ENCODE measurements around the gene CR1. TPM values are rescaled to one million over a fixed set of nuclear protein-coding genes. Genes with fewer than 3 reads are reported as not detected.
"Not testable (repeated sequence)": the region's sequence is repeated elsewhere in the genome, so short reads cannot be mapped to it uniquely, and the experiment has no call there.

CR1 gene
- total and polyA plus RNA-seq, 2 of the 8 experiments (the other 6 are each of a cell fraction or from before 2014, with no cell fraction given): 0.15 to 0.22 TPM

GRCh38 chr1:207633699-207634289, 137.8 kb downstream of the CR1 start:
- peak overlapping the region; percentile 87 for H2BK120ac ChIP-seq (replicated peaks; ENCODE audit: low read depth, low read length)
- FAIRE-seq; H3K9me3 ChIP-seq (ENCODE audit: insufficient read depth in 2 of 2, low read depth in 1 of 2, low read length in 1 of 2); H3K23ac ChIP-seq (ENCODE audit: insufficient read length); H3K36me3 ChIP-seq (ENCODE audit: control insufficient read depth in 2 of 4, insufficient read depth in 4 of 4, low read length in 3 of 4); H3K4ac ChIP-seq (replicated peaks; ENCODE audit: insufficient read length, low read depth, low read length); H3K18ac ChIP-seq (ENCODE audit: extremely low read depth, low read length); H4K8ac ChIP-seq (ENCODE audit: extremely low read depth, insufficient read depth, low read length); H2BK15ac ChIP-seq (ENCODE audit: low read length); H2AK5ac ChIP-seq (ENCODE audit: low read depth, low read length); H4K20me1 ChIP-seq (replicated peaks in 1 of 2; ENCODE audit: control insufficient read depth in 1 of 2, insufficient read depth in 2 of 2, low read length in 2 of 2); H4K91ac ChIP-seq (replicated peaks; ENCODE audit: insufficient read length, low read length); H3K79me2 ChIP-seq (ENCODE audit: control insufficient read depth in 1 of 2, insufficient read depth in 2 of 2, low read length in 2 of 2); H3K56ac ChIP-seq (replicated peaks; ENCODE audit: insufficient read length, low read depth, low read length); H3K23me2 ChIP-seq (ENCODE audit: low read depth, low read length); H3K9ac ChIP-seq (replicated peaks in 1 of 4; ENCODE audit: extremely low read depth in 1 of 4, low read depth in 3 of 4, low read length in 3 of 4); H3K14ac ChIP-seq (ENCODE audit: insufficient read length); H2BK20ac ChIP-seq (ENCODE audit: low read length); H2BK12ac ChIP-seq (ENCODE audit: low read depth, low read length); H3K27me3 ChIP-seq (replicated peaks in 1 of 4; ENCODE audit: control insufficient read depth in 3 of 4, extremely low read depth in 1 of 4, insufficient read depth in 3 of 4, low read length in 3 of 4); H3K79me1 ChIP-seq (ENCODE audit: low read depth, low read length); H2BK5ac ChIP-seq (ENCODE audit: low read depth, low read length); H2AFZ ChIP-seq (ENCODE audit: low read length): not testable (repeated sequence)
- ChIA-PET CTCF (ENCODE audit: partially characterized antibody) (interaction anchor here (0.8 to 1.0 kb wide), 2 partner anchors 14 to 21 kb away, joined by 4 to 5 read pairs; no protein-coding TSS in a partner anchor), POLR2A (ENCODE audit: partially characterized antibody) (interaction anchor here (1.4 to 2.4 kb wide), 3 partner anchors 14 to 179 kb away, joined by 3 to 7 read pairs (median 4); partner anchors contain the start of gene CR2)
- peak; percentile 34 to 68 for DNase-seq (ENCODE audit: low read depth in 1 of 2, low spot score in 2 of 2)
- peak overlapping the region in 1 of 2 experiments; percentile 27; a peak in 1 of 4 replicates for H3K4me2 ChIP-seq (ENCODE audit: insufficient read depth in 1 of 2, low read depth in 2 of 2, low read length in 2 of 2)
- peak overlapping the region in 1 of 4 experiments; percentile 23; a peak in 1 of 8 replicates for H3K4me3 ChIP-seq (ENCODE audit: extremely low read depth in 1 of 4, insufficient read depth in 2 of 4, low read depth in 3 of 4, low read length in 4 of 4)
- peak; percentile 44; the same call in 1 of the 2 replicates for TF ChIP-seq YY1 (IDR thresholded peaks at IDR 0.05; ENCODE audit: low read depth, low read length)
- peak; percentile 36 for TF ChIP-seq ASH2L (IDR thresholded peaks at IDR 0.05; ENCODE audit: low read length)
- peak; percentile 36; the same call in 1 of the 2 replicates for TF ChIP-seq SP1 (IDR thresholded peaks at IDR 0.05; ENCODE audit: low read depth, low read length)
- 0 out of 4 replicates have a peak, but pooled peaks of 1 of the 2 experiments have one; percentile 26 for TF ChIP-seq HDAC2 (IDR thresholded peaks at IDR 0.05; ENCODE audit: borderline replicate concordance in 1 of 2, low read depth in 2 of 2, low read length in 2 of 2)
- TF ChIP-seq POLR2A (IDR thresholded peaks at IDR 0.05; ENCODE audit: control extremely low read depth in 1 of 2, low read depth in 2 of 2, low read length in 2 of 2): 0 out of 3 replicates have a peak, but pooled peaks of 1 of the 2 experiments have one; percentile 35
- 2% methylated on average over 12 of the region's 12 CpGs; no CpG with 5 or more reads in 1 of the 2 experiments for WGBS, 2 experiments (ENCODE audit: extremely low coverage in 1 of 2, insufficient coverage in 1 of 2, insufficient read length in 1 of 2, insufficient replicate concordance in 2 of 2, low coverage in 1 of 2, low lambda C conversion rate in 2 of 2, missing lambda C conversion rate in 1 of 2)
- peak overlapping the region; percentile 77 for H4K5ac ChIP-seq (ENCODE audit: insufficient read length, low read depth, low read length)
- peak overlapping the region; percentile 69; the same call in 1 of the 2 replicates for H3K27ac ChIP-seq (ENCODE audit: low read depth, low read length)
- peaks cover 0 to 13% (median 3%) of the 10 kb centered on the region in 4 experiments; a peak in 6 of 7 replicates for H3K4me1 ChIP-seq (replicated peaks in 1 of 4; ENCODE audit: control insufficient read depth in 3 of 4, insufficient read depth in 4 of 4, low read length in 3 of 4)
